T-helper 1 cell (primary cell): ENCODE measurements around the gene CXXC4.

Source experiments
- DNase-seq, 5 donors: peaks; one replicate each; pipeline ENCODE4 v3.0.0-alpha.2; 2012 to 2020

Gene CXXC4

GRCh38 chr4:104488151-104488550 is 6.5 kb downstream of the CXXC4 start:
- no peak for DNase-seq

GRCh38 chr4:104486716-104487504 is 7.8 kb downstream of the CXXC4 start:
- DNase-seq, result no peak

GRCh38 chr4:104475652-104476051 is 19.0 kb downstream of the CXXC4 start:
- DNase-seq, result no peak

- no peak for DNase-seq
Observed at GRCh38 chr4:104472766-104473165, 21.9 kb downstream of the CXXC4 start.

GRCh38 chr4:104470770-104471169 is 23.9 kb downstream of the CXXC4 start:
- no peak for DNase-seq

- no peak for DNase-seq
Observed at GRCh38 chr4:104469794-104470193, 24.9 kb downstream of the CXXC4 start.

GRCh38 chr4:104465619-104466018 is 29.1 kb downstream of the CXXC4 start:
- DNase-seq, result no peak

GRCh38 chr4:104465201-104465600 is 29.5 kb downstream of the CXXC4 start:
- no peak for DNase-seq

GRCh38 chr4:104462641-104463040 is 32.1 kb downstream of the CXXC4 start:
- DNase-seq, result no peak

GRCh38 chr4:104457308-104457981 is 37.2 kb downstream of the CXXC4 start:
- no peak for DNase-seq

- no peak for DNase-seq
Observed at GRCh38 chr4:104451573-104451972, 43.1 kb downstream of the CXXC4 start.

GRCh38 chr4:104449537-104449936 is 45.2 kb downstream of the CXXC4 start:
- no peak for DNase-seq

GRCh38 chr4:104447294-104447693 is 47.4 kb downstream of the CXXC4 start:
- no peak for DNase-seq

GRCh38 chr4:104446431-104447278 is 48.0 kb downstream of the CXXC4 start:
- no peak for DNase-seq

- DNase-seq, result no peak
Observed at GRCh38 chr4:104444685-104445084, 50.0 kb downstream of the CXXC4 start.

GRCh38 chr4:104436542-104436941 is 58.2 kb downstream of the CXXC4 start:
- DNase-seq, result no peak

- DNase-seq, result no peak
Observed at GRCh38 chr4:104429150-104429741, 65.4 kb downstream of the CXXC4 start.

GRCh38 chr4:104425948-104426347 is 68.7 kb downstream of the CXXC4 start:
- no peak for DNase-seq

GRCh38 chr4:104424989-104425388 is 69.7 kb downstream of the CXXC4 start:
- DNase-seq, result no peak

- no peak for DNase-seq
Observed at GRCh38 chr4:104424475-104424941, 70.2 kb downstream of the CXXC4 start.

- DNase-seq, result no peak
Observed at GRCh38 chr4:104421566-104421965, 73.1 kb downstream of the CXXC4 start.

- no peak for DNase-seq
Observed at GRCh38 chr4:104420766-104421165, 73.9 kb downstream of the CXXC4 start.
